Activated CD8-positive, alpha-beta memory T cell treated with anti-CD3 and anti-CD28 coated beads for 48 hours (primary cell): Measurements from ENCODE around the gene OSCAR.

Source experiments
- DNase-seq, 3 experiments: peaks; one replicate each; pipeline ENCODE4 v3.0.0-alpha.2; 2020; ENCODE audit warnings: low read depth in 2 of 3, low spot score in 2 of 3

OSCAR gene

DNA sequence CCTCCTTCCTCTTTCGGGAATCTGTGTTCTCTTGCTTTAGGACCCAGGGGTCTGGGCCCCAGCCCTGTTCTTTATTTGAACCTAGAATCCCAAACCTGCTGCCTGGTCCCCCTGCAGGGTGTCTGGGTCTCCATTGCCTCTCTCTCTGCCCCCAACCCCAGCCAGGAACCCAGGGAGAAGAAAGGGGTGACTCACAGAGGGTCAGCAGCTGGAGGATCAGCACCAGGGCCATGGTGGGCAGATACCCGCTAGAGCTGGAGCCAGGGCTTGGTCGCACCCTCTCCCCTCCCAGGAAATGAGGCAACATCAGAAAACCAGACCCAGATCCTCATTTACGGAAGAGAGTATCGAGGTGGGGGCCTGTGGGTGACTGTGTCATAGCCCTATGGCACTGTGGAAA lies at the start of gene OSCAR:
Gene OSCAR, minus strand, starts transcription at position 243 of the 400 bp plus-strand sequence. Its CDS starts 11 bp downstream, at position 232.
- no peak for DNase-seq

DNA sequence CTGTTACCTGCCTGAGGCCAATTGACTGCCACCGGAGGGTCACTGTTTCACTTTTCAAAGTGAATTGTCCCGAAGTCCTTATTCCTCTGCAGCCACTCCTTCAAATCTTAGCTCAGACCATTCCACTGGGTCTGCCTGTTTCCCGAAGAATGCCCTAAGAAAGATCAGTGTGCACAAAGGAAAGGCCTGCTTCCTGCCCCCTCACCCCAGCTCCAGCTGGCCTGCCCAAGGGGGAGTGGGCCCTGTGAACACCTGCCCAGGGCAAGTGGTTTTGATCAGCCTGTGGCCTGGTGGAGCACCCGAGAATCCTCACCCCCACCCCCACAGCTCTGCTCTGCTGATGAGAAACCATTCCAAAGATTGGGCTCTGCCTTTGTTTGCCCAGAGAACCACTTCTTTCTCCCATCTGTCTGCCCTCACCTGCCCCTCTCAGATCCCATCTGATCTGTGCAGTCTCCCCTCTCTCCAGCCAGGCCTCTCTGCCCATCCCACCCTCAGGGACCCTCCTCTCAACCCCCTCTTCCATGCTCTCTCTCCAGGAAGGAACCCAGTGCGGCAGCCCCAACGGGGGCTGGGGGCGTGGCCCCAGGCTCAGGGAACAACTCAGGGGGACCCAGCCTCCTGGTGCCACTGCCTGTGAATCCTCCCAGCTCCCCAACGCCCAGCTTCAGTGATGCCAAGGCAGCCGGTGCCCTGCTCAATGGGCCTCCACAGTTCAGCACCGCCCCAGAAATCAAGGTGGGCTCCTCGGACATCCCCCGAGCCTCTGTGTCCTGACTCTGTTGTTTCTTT lies 48.6 kb upstream of the OSCAR start:
- no peak for DNase-seq

DNA sequence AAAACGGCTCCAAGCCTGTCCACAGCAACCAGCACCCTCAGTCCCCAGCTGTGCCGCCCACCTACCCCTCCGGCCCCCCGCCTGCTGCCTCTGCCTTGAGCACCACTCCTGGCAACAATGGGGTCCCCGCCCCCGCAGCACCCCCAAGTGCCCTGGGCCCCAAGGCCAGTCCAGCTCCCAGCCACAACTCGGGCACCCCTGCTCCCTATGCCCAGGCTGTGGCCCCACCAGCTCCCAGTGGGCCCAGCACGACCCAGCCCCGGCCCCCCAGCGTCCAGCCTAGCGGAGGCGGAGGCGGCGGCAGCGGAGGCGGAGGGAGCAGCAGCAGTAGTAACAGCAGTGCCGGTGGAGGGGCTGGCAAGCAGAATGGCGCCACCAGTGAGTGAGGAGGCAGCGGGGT lies 47.6 kb upstream of the OSCAR start:
- DNase-seq, result no peak

DNA sequence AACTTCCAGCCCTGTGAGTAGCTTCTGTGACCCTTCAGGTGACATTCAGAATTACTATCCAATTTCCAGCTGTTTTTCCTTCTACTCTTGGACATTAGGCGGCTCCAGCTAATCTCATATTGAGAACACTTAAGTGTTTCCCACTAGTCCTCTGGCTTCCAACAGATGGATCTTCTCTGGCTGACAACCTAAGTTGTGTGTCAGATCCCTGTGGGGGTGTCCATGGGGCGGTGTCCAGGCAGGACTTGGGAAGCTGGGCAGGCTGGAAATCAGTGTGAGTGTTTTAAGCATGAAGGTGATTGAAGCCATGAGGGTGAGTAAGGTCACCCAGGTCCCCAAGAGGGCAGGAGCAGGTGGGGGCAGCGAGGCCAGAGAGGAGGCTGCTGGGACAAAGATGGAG lies 47.1 kb upstream of the OSCAR start:
- DNase-seq, result no peak

GRCh38 chr19:54145541-54146158 lies 45.0 kb upstream of the OSCAR start:
- DNase-seq, result no peak

GRCh38 chr19:54142166-54142780 lies 41.7 kb upstream of the OSCAR start:
- no peak for DNase-seq

DNA sequence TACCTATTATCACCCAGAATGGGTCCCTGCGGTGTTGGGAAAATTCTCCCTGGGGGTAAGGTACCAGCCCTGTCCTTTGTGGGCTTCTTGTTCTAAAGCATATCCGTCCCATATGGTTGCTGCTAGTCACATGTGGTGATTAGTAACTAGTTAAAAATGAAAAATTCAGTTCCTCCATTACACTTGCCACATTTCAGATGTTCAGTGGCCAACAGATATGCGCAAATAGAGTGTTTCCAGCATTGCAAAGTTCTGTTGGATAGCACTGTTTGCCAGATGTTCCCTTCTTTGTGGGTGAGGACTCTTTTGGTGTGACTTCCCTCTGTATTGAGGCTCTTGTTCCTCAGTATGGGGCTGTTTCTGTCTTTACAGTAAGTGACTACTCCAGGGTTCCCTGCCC lies 40.8 kb upstream of the OSCAR start:
- no peak for DNase-seq

- no peak for DNase-seq
Observed at GRCh38 chr19:54138489-54139256, 38.1 kb upstream of the OSCAR start.

GRCh38 chr19:54137699-54138488 lies 37.3 kb upstream of the OSCAR start, which contains the start of gene CNOT3:
Gene CNOT3 (plus strand): TSS chr19:54137762. CDS start chr19:54142979, 5,217 bp downstream.
- no peak for DNase-seq

DNA sequence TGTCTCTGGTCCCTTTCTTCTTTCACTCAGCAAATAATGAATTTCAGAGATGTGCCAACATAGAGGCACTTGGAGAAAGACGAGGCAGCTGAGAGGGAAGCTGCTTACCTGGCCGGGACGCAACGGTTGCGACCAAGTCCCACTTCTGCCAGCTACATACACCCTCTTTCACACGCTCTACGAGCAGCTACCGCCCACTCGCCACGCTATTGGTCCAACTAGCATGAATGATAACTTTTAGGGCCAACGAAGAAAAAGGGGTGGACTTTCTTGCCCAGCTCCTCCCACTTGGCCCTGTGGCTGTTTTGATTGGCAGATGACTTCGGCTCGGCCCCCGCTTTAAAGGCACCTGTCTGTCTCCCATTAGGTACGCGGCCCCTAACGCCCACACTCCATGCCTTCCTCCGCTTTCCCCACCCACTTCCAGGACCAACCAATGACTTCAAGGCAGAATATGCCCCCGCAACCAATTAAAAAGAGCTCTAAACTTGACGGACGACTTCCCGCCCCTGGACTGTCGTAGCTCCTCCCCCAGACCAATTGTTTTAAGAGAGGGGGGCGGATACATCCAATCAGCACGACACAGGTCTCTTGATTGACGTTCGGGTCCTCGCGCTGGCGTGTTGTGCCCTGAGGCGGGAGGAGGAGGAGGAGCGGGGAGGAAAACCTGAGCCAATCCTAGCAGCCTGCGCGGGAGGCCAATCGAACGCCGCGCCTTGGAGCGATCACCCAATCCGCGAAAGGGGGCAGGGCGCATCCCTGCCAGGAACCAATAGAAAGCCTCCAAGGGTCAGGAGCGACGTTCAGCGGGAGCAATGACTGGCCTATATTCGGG lies 36.5 kb upstream of the OSCAR start:
- peak; percentile 82 to 99 (median 94) for DNase-seq

- no peak for DNase-seq
Observed at GRCh38 chr19:54136086-54136863, 35.7 kb upstream of the OSCAR start.

DNA sequence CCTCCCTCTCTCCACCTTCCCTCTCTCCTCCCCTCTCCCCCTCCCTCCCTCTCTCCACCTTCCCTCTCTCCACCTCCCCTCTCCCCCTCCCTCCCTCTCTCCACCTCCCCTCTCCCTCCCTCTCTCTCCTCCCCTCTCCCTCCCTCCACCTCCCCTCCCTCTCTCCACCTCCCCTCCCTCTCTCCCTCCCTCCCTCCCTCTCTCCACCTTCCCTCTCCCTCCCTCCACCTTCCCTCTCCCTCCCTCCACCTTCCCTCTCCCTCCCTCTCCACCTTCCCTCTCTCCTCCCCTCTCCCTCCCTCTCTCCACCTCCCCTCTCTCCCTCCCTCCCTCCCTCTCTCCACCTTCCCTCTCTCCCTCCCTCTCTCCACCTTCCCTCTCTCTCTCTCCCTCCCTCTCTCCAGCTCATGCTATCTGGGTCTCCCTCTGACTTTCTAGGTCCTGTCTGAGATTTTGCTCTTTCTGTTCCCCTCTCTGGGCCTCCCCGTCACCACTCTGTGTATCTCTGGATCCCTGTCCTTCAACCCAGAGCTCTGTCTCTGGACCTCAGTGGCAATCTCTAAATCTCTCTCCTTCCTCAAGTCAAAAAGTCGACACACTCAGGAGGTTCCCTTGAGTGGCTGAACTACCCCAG lies 33.5 kb upstream of the OSCAR start:
- DNase-seq, result no peak

GRCh38 chr19:54133312-54133956 lies 32.8 kb upstream of the OSCAR start:
- DNase-seq, result no peak

DNA sequence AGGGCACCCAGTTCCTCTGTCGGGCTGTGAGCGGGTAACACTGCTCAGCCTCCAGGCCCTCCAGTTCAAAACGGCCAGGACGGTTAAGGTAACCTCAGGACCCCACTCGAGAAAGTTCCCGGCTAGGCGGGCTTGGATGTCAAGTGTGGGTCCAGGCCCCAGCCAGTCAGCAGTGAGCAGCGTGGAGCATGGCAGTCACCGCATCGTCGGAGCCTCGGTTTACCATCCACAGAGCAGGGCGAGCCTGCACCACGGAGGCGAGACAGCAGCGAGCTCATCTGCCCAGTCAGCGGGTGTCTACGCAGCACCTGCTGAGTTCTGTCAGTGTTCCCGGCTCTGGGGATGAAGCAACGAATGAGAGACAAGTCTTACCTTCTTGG lies 29.0 kb upstream of the OSCAR start:
- no peak for DNase-seq

- DNase-seq, result no peak
Observed at GRCh38 chr19:54128796-54129616, 28.4 kb upstream of the OSCAR start.

- no peak for DNase-seq
Observed at GRCh38 chr19:54128441-54128725, 27.8 kb upstream of the OSCAR start.

DNA sequence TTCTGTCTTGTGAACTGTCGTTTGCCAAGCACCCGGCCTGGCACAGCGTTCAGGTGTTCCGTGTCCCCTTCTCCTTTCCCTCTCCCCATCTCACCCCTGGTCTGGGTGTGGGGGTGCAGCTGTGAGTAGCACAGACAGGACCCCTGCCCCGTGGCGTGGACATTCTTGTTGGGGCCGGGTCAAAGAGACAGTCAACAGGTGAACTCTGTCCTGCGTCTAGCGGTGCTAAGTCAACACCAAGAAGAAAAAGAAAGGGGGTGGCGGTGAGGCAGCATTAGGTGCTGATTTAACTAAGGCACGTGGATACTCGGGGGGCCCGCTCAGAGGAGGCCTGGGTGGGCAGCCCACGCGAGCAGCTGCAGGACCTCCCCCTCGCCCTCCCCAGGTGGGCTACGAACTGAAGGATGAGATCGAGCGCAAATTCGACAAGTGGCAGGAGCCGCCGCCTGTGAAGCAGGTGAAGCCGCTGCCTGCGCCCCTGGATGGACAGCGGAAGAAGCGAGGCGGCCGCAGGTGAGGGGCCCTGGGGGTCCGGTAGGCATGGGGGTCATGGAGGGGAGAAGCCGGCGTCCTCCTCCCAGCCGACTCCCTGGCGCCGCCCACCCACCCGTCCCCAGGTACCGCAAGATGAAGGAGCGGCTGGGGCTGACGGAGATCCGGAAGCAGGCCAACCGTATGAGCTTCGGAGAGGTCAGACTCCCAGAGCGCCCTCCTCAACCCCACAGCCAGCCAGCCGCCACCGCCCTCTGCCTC lies 27.3 kb upstream of the OSCAR start:
- DNase-seq, result no peak
